Activated naive CD8-positive, alpha-beta T cell treated with anti-CD3 and anti-CD28 coated beads, Interleukin-2, amount 50 U/mL, for 16 hours (primary cell): Measurements from ENCODE around the gene HTR1D.
"Not testable (repeated sequence)": the region's sequence is repeated elsewhere in the genome, so short reads cannot be mapped to it uniquely, and the experiment has no call there.

Experiments used
- DNase-seq: peaks from one replicate; pipeline ENCODE4 v3.0.0-alpha.2; 2020; ENCODE audit warnings: low read depth, low spot score

HTR1D gene, protein sequence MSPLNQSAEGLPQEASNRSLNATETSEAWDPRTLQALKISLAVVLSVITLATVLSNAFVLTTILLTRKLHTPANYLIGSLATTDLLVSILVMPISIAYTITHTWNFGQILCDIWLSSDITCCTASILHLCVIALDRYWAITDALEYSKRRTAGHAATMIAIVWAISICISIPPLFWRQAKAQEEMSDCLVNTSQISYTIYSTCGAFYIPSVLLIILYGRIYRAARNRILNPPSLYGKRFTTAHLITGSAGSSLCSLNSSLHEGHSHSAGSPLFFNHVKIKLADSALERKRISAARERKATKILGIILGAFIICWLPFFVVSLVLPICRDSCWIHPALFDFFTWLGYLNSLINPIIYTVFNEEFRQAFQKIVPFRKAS

DNA sequence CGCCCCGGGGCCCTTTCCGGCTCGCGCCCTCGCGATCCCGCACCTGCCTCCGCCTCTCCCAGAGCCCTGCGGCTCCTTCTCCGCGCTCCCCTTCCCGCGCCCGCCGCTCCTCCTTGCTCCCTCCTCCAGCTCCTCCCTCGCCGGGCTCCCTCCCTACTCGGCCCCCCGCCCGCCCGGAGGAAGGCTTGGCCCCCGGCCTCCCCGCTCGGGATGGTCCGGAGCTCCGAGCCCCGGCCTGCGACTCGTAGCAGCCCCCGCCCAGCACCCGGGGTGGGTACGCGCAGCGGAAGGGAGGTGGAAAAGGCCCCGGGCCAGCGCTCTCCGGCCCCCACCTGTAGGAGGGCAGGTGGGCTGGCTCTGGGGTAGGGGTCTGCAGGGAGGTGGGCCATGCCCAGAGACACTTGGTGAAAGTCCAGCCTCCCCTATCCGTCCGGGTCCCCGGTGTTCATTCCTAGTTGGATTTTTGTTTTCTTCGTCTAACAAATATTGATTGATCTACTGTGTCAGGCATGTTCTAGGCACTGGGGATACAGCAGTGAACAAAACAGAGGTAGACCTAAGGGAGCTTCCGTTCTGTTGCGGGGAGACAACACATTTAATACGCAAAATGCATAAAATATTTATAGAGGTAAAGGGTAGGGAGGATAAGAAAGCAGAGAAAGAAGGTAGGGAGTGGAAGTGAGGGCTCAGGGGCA is at the start of gene HTR1D:
TSS of gene HTR1D (minus strand) at position 82 of the 695 bp plus-strand sequence. CDS start 23,283 bp downstream, outside the sequence.
- no peak for DNase-seq

DNA sequence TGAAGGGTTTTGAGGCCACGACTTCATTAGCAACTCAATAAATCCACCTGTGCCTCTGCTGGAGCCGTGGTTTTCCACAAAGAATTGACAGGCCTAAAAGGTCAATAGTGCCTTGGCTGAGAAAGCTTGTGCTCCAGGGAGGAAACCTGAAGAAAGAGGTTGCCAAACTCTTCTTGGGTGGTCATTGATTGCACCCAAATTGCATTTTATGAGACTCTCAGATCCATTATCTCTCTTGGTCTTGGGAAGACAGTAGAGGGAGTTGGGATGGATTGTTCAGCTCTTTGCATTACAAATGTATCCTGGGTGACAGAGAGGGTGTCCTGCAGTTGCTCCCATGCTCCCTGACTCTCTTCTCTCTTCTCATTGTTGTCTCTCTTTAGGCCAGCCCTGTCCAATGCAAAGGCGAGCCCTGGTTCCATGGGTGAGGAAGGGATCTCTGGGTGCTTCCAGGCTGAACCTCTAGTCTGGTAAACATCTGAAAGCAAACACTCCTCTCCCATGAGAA is 46.1 kb upstream of the HTR1D start:
- DNase-seq, result no peak

DNA sequence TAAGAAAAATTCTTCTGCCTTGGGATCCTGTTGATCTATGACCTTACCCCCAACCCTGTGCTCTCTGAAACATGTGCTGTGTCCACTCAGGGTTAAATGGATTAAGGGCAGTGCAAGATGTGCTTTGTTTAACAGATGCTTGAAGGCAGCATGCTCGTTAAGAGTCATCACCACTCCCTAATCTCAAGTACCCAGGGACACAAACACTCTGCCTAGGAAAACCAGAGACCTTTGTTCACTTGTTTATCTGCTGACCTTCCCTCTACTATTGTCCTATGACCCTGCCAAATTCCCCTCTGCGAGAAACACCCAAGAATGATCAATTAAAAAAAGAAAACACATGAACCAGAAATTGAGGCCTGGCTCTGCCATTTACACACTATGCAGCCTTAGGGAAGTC is 40.8 kb upstream of the HTR1D start:
- not testable (repeated sequence) for DNase-seq

GRCh38 chr1:23257371-23257770 is 40.1 kb upstream of the HTR1D start:
- DNase-seq, result not testable (repeated sequence)

- no peak for DNase-seq
Observed at GRCh38 chr1:23254584-23254983, 37.3 kb upstream of the HTR1D start.

- no peak for DNase-seq
Observed at GRCh38 chr1:23251812-23252211, 34.5 kb upstream of the HTR1D start.

DNA sequence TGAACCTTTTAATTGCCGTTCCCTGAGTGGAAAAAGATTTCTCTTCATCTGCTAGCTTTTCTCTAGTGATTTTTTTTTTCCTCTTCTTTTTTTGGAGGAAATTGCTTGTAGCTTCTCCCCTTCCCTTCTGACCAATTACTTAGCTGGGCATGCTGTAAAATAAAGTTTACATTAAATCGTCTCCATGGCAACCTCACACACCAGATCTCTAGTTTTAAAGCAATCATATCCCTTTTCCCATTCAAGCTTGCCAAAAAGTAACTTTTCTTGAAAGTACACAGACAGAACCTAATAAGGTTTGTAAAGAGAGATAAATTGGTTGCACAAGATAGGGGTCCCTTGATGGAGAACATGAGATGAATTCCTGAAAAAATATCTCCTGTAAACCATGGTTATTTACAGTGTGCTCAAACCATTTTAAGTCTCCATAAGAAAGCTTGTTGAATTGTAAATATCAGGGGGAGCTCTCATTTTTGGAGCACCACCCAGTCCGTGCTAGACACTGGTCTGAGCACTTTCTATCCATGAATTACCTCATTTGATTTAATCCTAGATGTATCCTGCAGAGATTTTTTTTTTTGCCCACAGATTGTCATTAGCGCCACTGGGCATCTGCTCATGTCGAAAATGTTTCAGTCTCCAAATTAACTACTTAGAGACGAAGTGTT is 32.6 kb upstream of the HTR1D start:
- no peak for DNase-seq

GRCh38 chr1:23247276-23247675 is 30.0 kb upstream of the HTR1D start:
- no peak for DNase-seq

- DNase-seq, result no peak
Observed at GRCh38 chr1:23246274-23246673, 29.0 kb upstream of the HTR1D start.

DNA sequence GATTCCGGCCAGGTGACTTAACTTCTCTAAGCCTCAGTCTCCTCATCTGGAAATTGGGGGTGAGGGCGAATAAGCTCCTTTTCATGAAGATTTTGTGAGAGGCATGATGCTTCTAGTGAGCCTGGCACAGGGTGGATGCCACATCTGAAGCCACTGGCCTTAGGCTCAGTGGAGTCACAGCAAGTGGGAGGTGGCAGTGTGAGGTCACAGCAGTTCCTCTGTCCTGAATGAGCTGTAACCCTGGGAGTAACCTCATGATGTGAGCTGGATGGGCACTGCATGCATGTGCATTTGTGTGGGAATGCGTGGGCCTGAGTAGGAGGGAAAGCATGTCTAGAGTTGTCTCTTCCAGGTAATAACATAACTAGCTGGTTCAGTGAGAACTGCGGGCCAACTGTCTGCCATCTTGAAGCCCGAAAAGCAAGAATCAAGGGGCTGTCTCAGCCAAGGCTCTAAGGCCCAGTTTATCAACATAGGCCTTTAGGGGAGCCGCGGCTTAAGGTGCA is 27.0 kb upstream of the HTR1D start:
- DNase-seq, result no peak

- DNase-seq, result no peak
Observed at GRCh38 chr1:23242414-23242813, 25.1 kb upstream of the HTR1D start.

- no peak for DNase-seq
Observed at GRCh38 chr1:23239638-23240295, 22.5 kb upstream of the HTR1D start.

GRCh38 chr1:23238565-23238964 is 21.3 kb upstream of the HTR1D start:
- no peak for DNase-seq

DNA sequence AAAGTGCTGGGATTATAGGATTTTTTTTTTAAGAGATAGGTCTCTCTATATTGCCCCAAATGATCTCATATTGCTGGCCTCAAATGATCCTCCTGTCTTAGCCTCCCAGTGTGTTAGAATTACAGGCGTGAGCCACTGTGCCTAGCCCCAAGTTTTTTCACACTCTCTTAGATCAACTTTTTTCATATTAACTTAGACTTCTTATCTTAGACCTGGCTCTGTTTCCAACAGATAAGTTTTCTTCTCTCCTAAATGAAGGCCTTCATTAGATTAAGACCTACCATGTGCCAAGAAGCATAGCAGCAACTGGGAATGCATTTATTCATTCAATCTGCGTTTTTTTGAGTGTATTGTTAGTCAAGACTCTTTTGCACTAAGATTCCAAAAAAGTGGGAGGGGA is 20.2 kb upstream of the HTR1D start:
- no peak for DNase-seq

- DNase-seq, result no peak
Observed at GRCh38 chr1:23227806-23228205, 10.5 kb upstream of the HTR1D start.

GRCh38 chr1:23224739-23225648 is 7.7 kb upstream of the HTR1D start:
- no peak for DNase-seq

GRCh38 chr1:23223963-23224362 is 6.7 kb upstream of the HTR1D start:
- DNase-seq, result not testable (repeated sequence)

DNA sequence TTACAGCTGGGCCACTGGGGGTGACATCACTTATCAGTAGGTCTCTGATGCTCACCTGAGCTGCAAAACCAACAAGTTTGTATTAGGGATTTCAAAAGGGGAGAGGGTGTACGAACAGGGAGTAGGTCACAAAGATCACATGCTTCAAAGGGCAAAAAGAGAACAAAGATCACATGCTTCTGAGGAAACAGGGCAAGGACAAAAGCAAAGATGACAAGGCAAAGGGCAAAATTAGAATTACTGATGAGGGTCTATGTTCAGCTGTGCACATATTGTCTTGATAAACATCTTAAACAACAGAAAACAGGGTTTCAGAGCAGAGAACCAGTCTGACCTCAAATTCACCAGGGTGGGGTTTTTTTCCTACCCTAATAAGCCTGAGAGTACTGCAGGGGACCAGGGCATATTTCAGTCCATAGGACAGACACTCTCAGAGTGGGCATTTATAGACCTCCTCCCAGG is 6.2 kb upstream of the HTR1D start:
- DNase-seq, result not testable (repeated sequence)

GRCh38 chr1:23222742-23223141 is 5.4 kb upstream of the HTR1D start:
- no peak for DNase-seq

DNA sequence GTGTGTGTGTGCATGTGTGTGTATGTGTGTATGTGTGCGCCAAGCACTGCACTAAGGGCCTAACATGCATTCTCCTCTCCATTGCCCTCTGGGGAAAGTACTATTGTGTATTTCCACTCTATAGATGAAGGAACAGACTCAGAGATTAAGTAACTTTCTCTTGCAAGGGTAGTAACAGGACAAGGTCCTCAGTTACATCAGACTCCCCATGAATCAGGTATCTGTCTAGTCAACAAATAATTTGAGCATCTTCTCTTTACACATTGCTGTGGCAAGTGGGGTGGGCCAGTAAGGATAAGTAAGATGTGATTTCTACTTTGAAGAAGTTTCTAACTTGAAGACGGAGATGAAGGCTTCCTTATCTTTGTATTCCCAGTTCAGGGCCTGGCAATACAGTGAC is 5.0 kb upstream of the HTR1D start:
- no peak for DNase-seq
